IMR-90 (cell line): Measurements from ENCODE around the gene HK3. TPM values are rescaled to one million over a fixed set of nuclear protein-coding genes. Genes with fewer than 3 reads are reported as not detected.

Source experiments
- ATAC-seq: fragments of 200-7000 bp; cut with Tn5 transposase; 2 replicates; pipeline ENCODE4 v1.9.1; 2020; ENCODE audit warnings: low read depth, mild to moderate bottlenecking, moderate library complexity
- BruUV-seq: library from RNA; stranded (reverse); fragments of 400-500 nt; replicated peaks from 2 replicates; lab custom pipeline; 2021; lab: Mats Ljungman, UMichigan
- CTCF ChIA-PET: fragments of 300-600 bp; formaldehyde crosslinking; extraction: SDS; loops from one replicate; lab custom pipeline; 2021; ENCODE audit warnings: antibody characterized with exemption; lab: Yijun Ruan, JAX
- POLR2A ChIA-PET: fragments of 300-600 bp; sonication (Branson Sonifier 250); formaldehyde crosslinking; loops from one replicate; lab custom pipeline; 2022; ENCODE audit warnings: antibody characterized with exemption; ENCODE audit not compliant: unreplicated experiment; lab: Charles Lee
- DNase-seq: peaks from one replicate; pipeline ENCODE4 v3.0.0; 2013
- H2AFZ ChIP-seq: replicated peaks from 2 replicates; pipeline ENCODE3; 2013; ENCODE audit warnings: low read length, mild to moderate bottlenecking; ENCODE audit not compliant: poor library complexity
- H2AK5ac ChIP-seq: 2 replicates; pipeline ENCODE4 v1.6.1; 2013; ENCODE audit warnings: low read depth, low read length, inconsistent platforms
- H2AK9ac ChIP-seq: replicated peaks from 2 replicates; pipeline ENCODE3; 2013; ENCODE audit warnings: mild to moderate bottlenecking, low read depth, low read length, moderate library complexity; ENCODE audit not compliant: poor library complexity
- H2BK120ac ChIP-seq: 2 replicates; pipeline ENCODE4 v1.6.1; 2013; ENCODE audit warnings: low read depth, low read length, inconsistent platforms
- H2BK15ac ChIP-seq: 3 replicates; pipeline ENCODE4 v1.6.1; 2013; ENCODE audit warnings: low read depth, low read length, inconsistent platforms
- H2BK20ac ChIP-seq: 2 replicates; pipeline ENCODE4 v1.6.1; 2013; ENCODE audit warnings: low read depth, mild to moderate bottlenecking, inconsistent platforms, low read length, moderate library complexity
- H2BK5ac ChIP-seq: 2 replicates; pipeline ENCODE4 v1.6.1; 2013; ENCODE audit warnings: mild to moderate bottlenecking, low read depth, low read length, inconsistent platforms; ENCODE audit not compliant: poor library complexity, severe bottlenecking
- H3K14ac ChIP-seq: replicated peaks from 2 replicates; pipeline ENCODE4 v1.6.1; 2013; ENCODE audit warnings: low read depth, low read length, inconsistent platforms
- H3K18ac ChIP-seq: 2 replicates; pipeline ENCODE4 v1.6.1; 2013; ENCODE audit warnings: low read depth, low read length, control low read depth
- H3K23ac ChIP-seq: 2 replicates; pipeline ENCODE4 v1.6.1; 2013; ENCODE audit warnings: low read depth, low read length, inconsistent platforms
- H3K27ac ChIP-seq: 2 replicates; pipeline ENCODE4 v1.5.1; 2013; ENCODE audit warnings: mild to moderate bottlenecking, control low read depth, low read length; ENCODE audit not compliant: insufficient read depth
- H3K27me3 ChIP-seq: 2 replicates; pipeline ENCODE4 v1.6.1; 2013; ENCODE audit warnings: low read length; ENCODE audit not compliant: control insufficient read depth, insufficient read depth
- H3K36me3 ChIP-seq: 2 replicates; pipeline ENCODE4 v1.6.1; 2013; ENCODE audit warnings: low read length, mixed read lengths; ENCODE audit not compliant: control insufficient read depth, insufficient read depth
- H3K4ac ChIP-seq: 2 replicates; pipeline ENCODE4 v1.6.1; 2013; ENCODE audit warnings: low read depth, low read length, inconsistent platforms
- H3K4me1 ChIP-seq: 2 replicates; pipeline ENCODE4 v1.6.1; 2013; ENCODE audit warnings: low read length, mixed read lengths; ENCODE audit not compliant: control insufficient read depth, insufficient read depth
- H3K4me2 ChIP-seq: 2 replicates; pipeline ENCODE4 v1.6.1; 2013; ENCODE audit warnings: low read depth, mild to moderate bottlenecking, control low read depth, low read length, moderate library complexity
- H3K4me3 ChIP-seq: 2 replicates; pipeline ENCODE4 v1.5.1; 2013; ENCODE audit warnings: low read depth, mild to moderate bottlenecking, control low read depth, low read length, moderate library complexity; ENCODE audit not compliant: insufficient read depth
- H3K56ac ChIP-seq: 2 replicates; pipeline ENCODE4 v1.6.1; 2013; ENCODE audit warnings: low read length, inconsistent platforms; ENCODE audit not compliant: insufficient read depth; ENCODE audit errors: extremely low read depth
- H3K79me1 ChIP-seq, 2 experiments: 2 replicates each; pipeline ENCODE4 v1.6.1; 2013; ENCODE audit warnings: low read length in 2 of 2, inconsistent platforms in 1 of 2, low read depth in 1 of 2
- H3K9ac ChIP-seq: 2 replicates; pipeline ENCODE4 v1.6.1; 2013; ENCODE audit warnings: low read depth, low read length, control low read depth
- H3K9me1 ChIP-seq: 2 replicates; pipeline ENCODE4 v1.6.1; 2013; ENCODE audit warnings: low read length, inconsistent platforms; ENCODE audit not compliant: insufficient read depth
- H3K9me3 ChIP-seq: 2 replicates; pipeline ENCODE4 v1.6.1; 2013; ENCODE audit warnings: low read length; ENCODE audit not compliant: control insufficient read depth, insufficient read depth
- H4K20me1 ChIP-seq: 2 replicates; pipeline ENCODE4 v1.6.1; 2013; ENCODE audit warnings: low read length, inconsistent platforms; ENCODE audit not compliant: insufficient read depth
- H4K5ac ChIP-seq: 2 replicates; pipeline ENCODE4 v1.6.1; 2013; ENCODE audit warnings: mild to moderate bottlenecking, low read depth, low read length, control low read depth
- H4K8ac ChIP-seq, 2 experiments: 2 replicates each; pipeline ENCODE4 v1.6.1; 2013; ENCODE audit warnings: low read depth in 2 of 2, low read length in 2 of 2, control low read depth in 1 of 2, inconsistent platforms in 1 of 2
- H4K91ac ChIP-seq: 2 replicates; pipeline ENCODE4 v1.6.1; 2013; ENCODE audit warnings: low read depth, low read length, inconsistent platforms; ENCODE audit not compliant: insufficient read depth
- FOS ChIP-seq: fragments of 150-350 bp; IDR thresholded peaks from 2 replicates; pipeline ENCODE4 v1.6.1; 2016; ENCODE audit warnings: low read depth, low read length
- WGBS, 2 experiments: methylation state at CpG; one replicate each; pipeline versions ENCODE4 v1.1.5 to v1.1.7; 2013; ENCODE audit warnings: missing lambda C conversion rate in 2 of 2; ENCODE audit not compliant: insufficient read length in 1 of 2; ENCODE audit errors: extremely low coverage in 2 of 2; 5-methylcytosine and 5-hydroxymethylcytosine counted together
- dilution Hi-C: fragments of 300-500 bp; cut with HindIII; formaldehyde crosslinking; loops from one replicate; pipeline ENCODE4 v1.14.3; 2018; ENCODE audit warnings: low sequenced_read_pairs; ENCODE audit not compliant: unreplicated experiment
- in situ Hi-C: fragments of 300-500 bp; cut with MboI; formaldehyde crosslinking; loops from 3 replicates; pipeline ENCODE4 v1.14.3; 2019; ENCODE audit warnings: low sequenced_read_pairs, inconsistent platforms, mixed read lengths
- intact Hi-C: fragments of 100-400 bp; cut with micrococcal nuclease; formaldehyde crosslinking; loops from 2 replicates; pipeline ENCODE4 v1.10.0; 2022
- polyA plus RNA-seq, 3 experiments: library from polyadenylated mRNA; depleted of rRNA; stranded (reverse); fragments of >200 nt; gene quantifications; 2 replicates each; pipeline ENCODE4 v1.2.3, GENCODE V29; 2012; ENCODE audit warnings: low replicate concordance in 1 of 3
- total RNA-seq: library from RNA; depleted of rRNA; stranded (reverse); fragments of >200 nt; gene quantifications from 2 replicates; pipeline ENCODE4 v1.2.3, GENCODE V29; 2012

The HK3 gene
- total and polyA plus RNA-seq, 2 of the 4 experiments (the other 2 are of a cell fraction) = not detected

GRCh38 chr5:176922817-176923216 lies 23.7 kb upstream of the HK3 start:
- DNase-seq = no peak
- H3K9ac ChIP-seq = no peak overlapping the region
- no peak overlapping the region for H3K4ac ChIP-seq
- no peak overlapping the region for H2AFZ ChIP-seq
- no peak for ATAC-seq
- H3K18ac ChIP-seq = no peak overlapping the region
- H3K4me2 ChIP-seq = no peak overlapping the region
- H3K27me3 ChIP-seq = no peaks in the 10 kb centered on the region
- no peak overlapping the region for H2BK15ac ChIP-seq
- H3K36me3 ChIP-seq = 0 out of 2 replicates have a peak, but pooled peaks cover 3% of the 10 kb centered on the region
- H3K79me1 ChIP-seq = peaks cover 10 to 25% of the 10 kb centered on the region in 2 experiments
- H3K56ac ChIP-seq = no peak overlapping the region
- H4K8ac ChIP-seq = no peak overlapping the region
- no peaks in the 10 kb centered on the region for H3K9me1 ChIP-seq
- H4K5ac ChIP-seq = no peak overlapping the region
- H2BK120ac ChIP-seq = no peak overlapping the region
- no peak overlapping the region for H2AK9ac ChIP-seq
- no peak overlapping the region for H2AK5ac ChIP-seq
- dilution Hi-C loops (no loop called here), intact Hi-C loops (no loop called here), in situ Hi-C loops (no loop called here)
- no peaks in the 10 kb centered on the region for H3K9me3 ChIP-seq
- H2BK20ac ChIP-seq = no peak overlapping the region
- no CpG with 5 or more reads among the region's 2 CpGs for WGBS, 2 experiments
- H3K14ac ChIP-seq = no peak overlapping the region
- no peak overlapping the region for H3K4me3 ChIP-seq
- CTCF ChIA-PET = interaction anchor here (1.6 kb wide), 1 partner anchor 11 kb away, joined by 6 read pairs; no protein-coding TSS in a partner anchor
- POLR2A ChIA-PET = no interaction called here
- no peak overlapping the region for H2BK5ac ChIP-seq
- no peak overlapping the region for H3K27ac ChIP-seq
- BruUV-seq = no TSS peak
- TF ChIP-seq FOS = no peak
- H3K23ac ChIP-seq = no peak overlapping the region
- peaks cover 6% of the 10 kb centered on the region; the same call in 1 of the 2 replicates for H3K4me1 ChIP-seq
- no peak overlapping the region for H4K91ac ChIP-seq
- peaks cover 3% of the 10 kb centered on the region; the same call in 1 of the 2 replicates for H4K20me1 ChIP-seq
